Measurements from ENCODE around the gene MYL1.

The MYL1 gene

GRCh38 chr2:210315015-210315788 is at the start of gene MYL1:
TSS of gene MYL1 (minus strand) at chr2:210315174. CDS start at chr2:210315042, 132 bp downstream.
- TF ChIP-seq CTCF (IDR thresholded peaks at IDR 0.05; ENCODE audit: borderline replicate concordance, insufficient read depth, low read depth, low read length) = no peak
- H3K4me3 ChIP-seq (ENCODE audit: low read depth, low read length) = no peak within 1 kb of the TSS

GRCh38 chr2:210363876-210364275 is 48.9 kb upstream of the MYL1 start:
- no peak for TF ChIP-seq CTCF (IDR thresholded peaks at IDR 0.05; ENCODE audit: borderline replicate concordance, insufficient read depth, low read depth, low read length)
- no peak overlapping the region for H3K4me3 ChIP-seq (ENCODE audit: low read depth, low read length)

- TF ChIP-seq CTCF (IDR thresholded peaks at IDR 0.05; ENCODE audit: borderline replicate concordance, insufficient read depth, low read depth, low read length) = no peak
- H3K4me3 ChIP-seq (ENCODE audit: low read depth, low read length) = no peak overlapping the region
Measured at GRCh38 chr2:210363261-210363660, 48.3 kb upstream of the MYL1 start.

- no peak for TF ChIP-seq CTCF (IDR thresholded peaks at IDR 0.05; ENCODE audit: borderline replicate concordance, insufficient read depth, low read depth, low read length)
- no peak overlapping the region for H3K4me3 ChIP-seq (ENCODE audit: low read depth, low read length)
Measured at GRCh38 chr2:210360412-210360811, 45.4 kb upstream of the MYL1 start.

DNA sequence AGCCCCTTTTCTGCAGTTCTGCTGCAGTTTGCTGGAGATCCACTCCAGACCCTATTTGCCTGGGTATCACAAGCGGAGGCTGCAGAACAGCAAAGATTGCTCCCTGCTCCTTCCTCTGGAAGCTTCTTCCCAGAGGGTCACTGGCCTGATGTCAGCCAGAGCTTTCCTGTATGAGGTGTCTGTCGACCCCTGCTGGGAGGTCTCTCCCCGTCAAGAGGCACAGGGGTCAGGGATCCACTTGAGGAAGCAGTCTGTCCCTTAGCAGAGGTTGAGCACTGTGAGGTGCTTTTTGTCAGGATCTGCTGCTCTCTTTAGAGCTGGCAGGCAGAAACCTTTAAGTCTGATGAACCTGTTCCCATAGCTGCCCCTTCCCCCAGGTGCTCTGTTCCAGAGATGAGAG is 42.0 kb upstream of the MYL1 start:
- no peak overlapping the region for H3K4me3 ChIP-seq (ENCODE audit: low read depth, low read length)
- no peak for TF ChIP-seq CTCF (IDR thresholded peaks at IDR 0.05; ENCODE audit: borderline replicate concordance, insufficient read depth, low read depth, low read length)

DNA sequence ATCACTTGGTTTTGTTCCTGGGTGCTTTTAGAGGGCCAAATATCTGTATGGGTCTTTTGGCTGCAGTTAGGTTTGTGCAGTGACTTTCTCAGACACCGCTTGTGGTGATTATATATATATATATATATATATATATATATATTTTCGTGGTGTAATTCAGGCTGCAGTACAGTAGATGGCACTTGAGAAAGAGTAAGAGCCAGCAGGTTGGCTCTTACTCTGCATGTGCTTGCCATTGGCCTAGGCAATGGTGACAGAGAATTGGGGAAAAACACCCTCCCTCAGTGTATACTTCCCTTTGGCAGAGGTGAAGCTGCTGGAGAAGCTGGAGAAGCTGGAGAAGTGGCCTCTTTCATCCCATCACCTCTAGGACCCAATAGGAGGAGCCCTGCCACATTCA is 22.2 kb upstream of the MYL1 start:
- TF ChIP-seq CTCF (IDR thresholded peaks at IDR 0.05; ENCODE audit: borderline replicate concordance, insufficient read depth, low read depth, low read length) = no peak
- H3K4me3 ChIP-seq (ENCODE audit: low read depth, low read length) = no peak overlapping the region

DNA sequence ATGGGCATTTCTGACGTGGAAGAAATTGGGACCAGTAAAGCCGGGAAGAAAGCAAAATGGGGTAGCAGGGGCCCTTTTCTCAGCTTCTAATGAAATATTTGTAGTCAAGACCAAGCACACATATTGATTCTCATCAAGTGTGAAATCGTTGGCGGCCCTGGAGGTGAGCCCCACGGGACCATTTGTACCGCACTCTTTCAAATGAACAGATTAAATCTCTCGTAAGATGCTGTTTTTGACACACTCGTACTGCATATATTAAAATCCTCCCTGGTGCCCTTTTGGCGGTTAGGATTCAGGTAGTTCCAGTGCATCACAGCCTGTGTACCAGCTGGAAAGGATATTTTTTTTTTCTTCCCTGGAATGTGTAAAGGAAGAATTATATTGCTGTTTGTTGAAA is 9.9 kb upstream of the MYL1 start:
- TF ChIP-seq CTCF (IDR thresholded peaks at IDR 0.05; ENCODE audit: borderline replicate concordance, insufficient read depth, low read depth, low read length) = no peak

More for the DNA sequence above, 9.9 kb upstream of the MYL1 start:
- H3K4me3 ChIP-seq (ENCODE audit: low read depth, low read length) = no peak overlapping the region
